IMR-90 (cell line): Measurements from ENCODE around the gene ZFR2. TPM values are rescaled to one million over a fixed set of nuclear protein-coding genes. Genes with fewer than 3 reads are reported as not detected.

Source experiments
- ATAC-seq: fragments of 200-7000 bp; cut with Tn5 transposase; 2 replicates; pipeline ENCODE4 v1.9.1; 2020; ENCODE audit warnings: low read depth, mild to moderate bottlenecking, moderate library complexity
- BruUV-seq: library from RNA; stranded (reverse); fragments of 400-500 nt; replicated peaks from 2 replicates; lab custom pipeline; 2021; lab: Mats Ljungman, UMichigan
- CTCF ChIA-PET: fragments of 300-600 bp; formaldehyde crosslinking; extraction: SDS; loops from one replicate; lab custom pipeline; 2021; ENCODE audit warnings: antibody characterized with exemption; lab: Yijun Ruan, JAX
- POLR2A ChIA-PET: fragments of 300-600 bp; sonication (Branson Sonifier 250); formaldehyde crosslinking; loops from one replicate; lab custom pipeline; 2022; ENCODE audit warnings: antibody characterized with exemption; ENCODE audit not compliant: unreplicated experiment; lab: Charles Lee
- DNase-seq: peaks from one replicate; pipeline ENCODE4 v3.0.0; 2013
- H2AFZ ChIP-seq: replicated peaks from 2 replicates; pipeline ENCODE3; 2013; ENCODE audit warnings: low read length, mild to moderate bottlenecking; ENCODE audit not compliant: poor library complexity
- H2AK5ac ChIP-seq: 2 replicates; pipeline ENCODE4 v1.6.1; 2013; ENCODE audit warnings: low read depth, low read length, inconsistent platforms
- H2AK9ac ChIP-seq: replicated peaks from 2 replicates; pipeline ENCODE3; 2013; ENCODE audit warnings: mild to moderate bottlenecking, low read depth, low read length, moderate library complexity; ENCODE audit not compliant: poor library complexity
- H2BK120ac ChIP-seq: 2 replicates; pipeline ENCODE4 v1.6.1; 2013; ENCODE audit warnings: low read depth, low read length, inconsistent platforms
- H2BK15ac ChIP-seq: 3 replicates; pipeline ENCODE4 v1.6.1; 2013; ENCODE audit warnings: low read depth, low read length, inconsistent platforms
- H2BK20ac ChIP-seq: 2 replicates; pipeline ENCODE4 v1.6.1; 2013; ENCODE audit warnings: low read depth, mild to moderate bottlenecking, inconsistent platforms, low read length, moderate library complexity
- H2BK5ac ChIP-seq: 2 replicates; pipeline ENCODE4 v1.6.1; 2013; ENCODE audit warnings: mild to moderate bottlenecking, low read depth, low read length, inconsistent platforms; ENCODE audit not compliant: poor library complexity, severe bottlenecking
- H3K14ac ChIP-seq: replicated peaks from 2 replicates; pipeline ENCODE4 v1.6.1; 2013; ENCODE audit warnings: low read depth, low read length, inconsistent platforms
- H3K18ac ChIP-seq: 2 replicates; pipeline ENCODE4 v1.6.1; 2013; ENCODE audit warnings: low read depth, low read length, control low read depth
- H3K23ac ChIP-seq: 2 replicates; pipeline ENCODE4 v1.6.1; 2013; ENCODE audit warnings: low read depth, low read length, inconsistent platforms
- H3K27ac ChIP-seq: 2 replicates; pipeline ENCODE4 v1.5.1; 2013; ENCODE audit warnings: mild to moderate bottlenecking, control low read depth, low read length; ENCODE audit not compliant: insufficient read depth
- H3K27me3 ChIP-seq: 2 replicates; pipeline ENCODE4 v1.6.1; 2013; ENCODE audit warnings: low read length; ENCODE audit not compliant: control insufficient read depth, insufficient read depth
- H3K36me3 ChIP-seq: 2 replicates; pipeline ENCODE4 v1.6.1; 2013; ENCODE audit warnings: low read length, mixed read lengths; ENCODE audit not compliant: control insufficient read depth, insufficient read depth
- H3K4ac ChIP-seq: 2 replicates; pipeline ENCODE4 v1.6.1; 2013; ENCODE audit warnings: low read depth, low read length, inconsistent platforms
- H3K4me1 ChIP-seq: 2 replicates; pipeline ENCODE4 v1.6.1; 2013; ENCODE audit warnings: low read length, mixed read lengths; ENCODE audit not compliant: control insufficient read depth, insufficient read depth
- H3K4me2 ChIP-seq: 2 replicates; pipeline ENCODE4 v1.6.1; 2013; ENCODE audit warnings: low read depth, mild to moderate bottlenecking, control low read depth, low read length, moderate library complexity
- H3K4me3 ChIP-seq: 2 replicates; pipeline ENCODE4 v1.5.1; 2013; ENCODE audit warnings: low read depth, mild to moderate bottlenecking, control low read depth, low read length, moderate library complexity; ENCODE audit not compliant: insufficient read depth
- H3K56ac ChIP-seq: 2 replicates; pipeline ENCODE4 v1.6.1; 2013; ENCODE audit warnings: low read length, inconsistent platforms; ENCODE audit not compliant: insufficient read depth; ENCODE audit errors: extremely low read depth
- H3K79me1 ChIP-seq, 2 experiments: 2 replicates each; pipeline ENCODE4 v1.6.1; 2013; ENCODE audit warnings: low read length in 2 of 2, inconsistent platforms in 1 of 2, low read depth in 1 of 2
- H3K9ac ChIP-seq: 2 replicates; pipeline ENCODE4 v1.6.1; 2013; ENCODE audit warnings: low read depth, low read length, control low read depth
- H3K9me1 ChIP-seq: 2 replicates; pipeline ENCODE4 v1.6.1; 2013; ENCODE audit warnings: low read length, inconsistent platforms; ENCODE audit not compliant: insufficient read depth
- H3K9me3 ChIP-seq: 2 replicates; pipeline ENCODE4 v1.6.1; 2013; ENCODE audit warnings: low read length; ENCODE audit not compliant: control insufficient read depth, insufficient read depth
- H4K20me1 ChIP-seq: 2 replicates; pipeline ENCODE4 v1.6.1; 2013; ENCODE audit warnings: low read length, inconsistent platforms; ENCODE audit not compliant: insufficient read depth
- H4K5ac ChIP-seq: 2 replicates; pipeline ENCODE4 v1.6.1; 2013; ENCODE audit warnings: mild to moderate bottlenecking, low read depth, low read length, control low read depth
- H4K8ac ChIP-seq, 2 experiments: 2 replicates each; pipeline ENCODE4 v1.6.1; 2013; ENCODE audit warnings: low read depth in 2 of 2, low read length in 2 of 2, control low read depth in 1 of 2, inconsistent platforms in 1 of 2
- H4K91ac ChIP-seq: 2 replicates; pipeline ENCODE4 v1.6.1; 2013; ENCODE audit warnings: low read depth, low read length, inconsistent platforms; ENCODE audit not compliant: insufficient read depth
- BHLHE40 ChIP-seq: fragments of 150-350 bp; IDR thresholded peaks from 2 replicates; pipeline ENCODE4 v1.6.1; 2016; ENCODE audit warnings: mild to moderate bottlenecking, low read depth, low read length
- MAFK ChIP-seq: IDR thresholded peaks from 2 replicates; pipeline ENCODE4 v1.6.1; 2012; ENCODE audit warnings: low read depth, low read length, improper control_type of control experiment
- MAZ ChIP-seq: IDR thresholded peaks from 2 replicates; pipeline ENCODE4 v1.6.1; 2012; ENCODE audit warnings: low read depth, mild to moderate bottlenecking, low read length, improper control_type of control experiment, moderate library complexity, borderline replicate concordance
- RCOR1 ChIP-seq: IDR thresholded peaks from 2 replicates; pipeline ENCODE4 v1.6.1; 2012; ENCODE audit warnings: mild to moderate bottlenecking, low read length, improper control_type of control experiment; ENCODE audit not compliant: insufficient replicate concordance
- RFX5 ChIP-seq: IDR thresholded peaks from 2 replicates; pipeline ENCODE4 v1.8.0; 2012; ENCODE audit warnings: low read depth, mild to moderate bottlenecking, low read length, moderate library complexity
- WGBS, 2 experiments: methylation state at CpG; one replicate each; pipeline versions ENCODE4 v1.1.5 to v1.1.7; 2013; ENCODE audit warnings: missing lambda C conversion rate in 2 of 2; ENCODE audit not compliant: insufficient read length in 1 of 2; ENCODE audit errors: extremely low coverage in 2 of 2; 5-methylcytosine and 5-hydroxymethylcytosine counted together
- dilution Hi-C: fragments of 300-500 bp; cut with HindIII; formaldehyde crosslinking; loops from one replicate; pipeline ENCODE4 v1.14.3; 2018; ENCODE audit warnings: low sequenced_read_pairs; ENCODE audit not compliant: unreplicated experiment
- in situ Hi-C: fragments of 300-500 bp; cut with MboI; formaldehyde crosslinking; loops from 3 replicates; pipeline ENCODE4 v1.14.3; 2019; ENCODE audit warnings: low sequenced_read_pairs, inconsistent platforms, mixed read lengths
- intact Hi-C: fragments of 100-400 bp; cut with micrococcal nuclease; formaldehyde crosslinking; loops from 2 replicates; pipeline ENCODE4 v1.10.0; 2022
- polyA plus RNA-seq, 3 experiments: library from polyadenylated mRNA; depleted of rRNA; stranded (reverse); fragments of >200 nt; gene quantifications; 2 replicates each; pipeline ENCODE4 v1.2.3, GENCODE V29; 2012; ENCODE audit warnings: low replicate concordance in 1 of 3
- total RNA-seq: library from RNA; depleted of rRNA; stranded (reverse); fragments of >200 nt; gene quantifications from 2 replicates; pipeline ENCODE4 v1.2.3, GENCODE V29; 2012

Gene ZFR2
- total and polyA plus RNA-seq, 2 of the 4 experiments (the other 2 are of a cell fraction), result 0.19 TPM; not detected in 1

DNA sequence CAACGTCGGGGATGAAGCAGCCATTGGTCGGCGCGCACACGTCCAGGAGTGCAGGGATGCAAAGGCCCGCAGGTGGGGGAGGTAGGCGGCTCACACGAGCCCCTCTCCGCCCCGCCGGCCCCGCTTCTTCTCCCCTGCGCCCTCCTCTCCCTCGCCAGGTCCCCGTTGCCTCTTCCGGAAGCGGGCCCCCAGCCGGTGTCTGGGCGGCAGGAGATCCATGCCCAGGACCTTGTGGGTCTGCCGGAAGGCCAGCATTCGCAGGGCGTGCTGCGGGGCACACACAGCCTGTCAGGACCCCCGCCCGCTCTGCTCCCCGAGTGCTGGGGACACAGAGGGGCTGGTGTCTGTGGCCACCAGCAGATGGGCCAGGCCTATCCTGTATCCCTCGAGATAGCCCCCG lies 63.0 kb downstream of the ZFR2 start:
- no peak overlapping the region for H2BK5ac ChIP-seq
- TF ChIP-seq BHLHE40, result no peak
- TF ChIP-seq RFX5, result no peak
- no peak for TF ChIP-seq RCOR1
- no peak for TF ChIP-seq MAFK
- no peak for TF ChIP-seq MAZ
- in situ Hi-C loops, result no loop called here
- H4K8ac ChIP-seq, result no peak overlapping the region
- POLR2A ChIA-PET, result no interaction called here
- peaks cover 5% of the 10 kb centered on the region for H3K9me1 ChIP-seq
- H3K4me3 ChIP-seq, result no peak overlapping the region
- H3K27ac ChIP-seq, result no peak overlapping the region
- no peaks in the 10 kb centered on the region for H3K79me1 ChIP-seq
- H4K20me1 ChIP-seq, result no peaks in the 10 kb centered on the region
- H3K4me2 ChIP-seq, result no peak overlapping the region
- H3K9me3 ChIP-seq, result 0 out of 2 replicates have a peak, but pooled peaks cover 1% of the 10 kb centered on the region
- no peak overlapping the region for H2BK20ac ChIP-seq
- dilution Hi-C loops, result no loop called here
- CTCF ChIA-PET, result no interaction called here
- no peak overlapping the region for H2BK120ac ChIP-seq
- BruUV-seq, result no TSS peak
- no peak overlapping the region for H2BK15ac ChIP-seq
- H3K27me3 ChIP-seq, result peaks cover 24% of the 10 kb centered on the region
- no peak overlapping the region for H2AFZ ChIP-seq
- DNase-seq, result no peak
- H3K4ac ChIP-seq, result no peak overlapping the region
- H3K4me1 ChIP-seq, result no peaks in the 10 kb centered on the region
- H3K9ac ChIP-seq, result no peak overlapping the region
- H3K23ac ChIP-seq, result no peak overlapping the region
- no peak overlapping the region for H2AK5ac ChIP-seq
- H4K5ac ChIP-seq, result no peak overlapping the region
- no peak overlapping the region for H3K14ac ChIP-seq
- H3K56ac ChIP-seq, result no peak overlapping the region
- 80% methylated on average over 16 of the region's 29 CpGs; no CpG with 5 or more reads in 1 of the 2 experiments for whole genome bisulfite sequencing, 2 experiments
- ATAC-seq, result no peak
- intact Hi-C loops, result no loop called here
- no peak overlapping the region for H2AK9ac ChIP-seq
- H3K36me3 ChIP-seq, result no peaks in the 10 kb centered on the region
- no peak overlapping the region for H4K91ac ChIP-seq
- H3K18ac ChIP-seq, result no peak overlapping the region
